ENCODE measurements around the gene GGN. TPM values are rescaled to one million over a fixed set of nuclear protein-coding genes. Genes with fewer than 3 reads are reported as not detected.

The GGN gene
- total and polyA plus RNA-seq, 2 of the 13 experiments (the other 11 are each of a cell fraction or from before 2014, with no cell fraction given) = not detected

GRCh38 chr19:38335949-38336637, 51.7 kb downstream of the GGN start (continued):
- TF ChIP-seq PATZ1 (CRISPR knock-in tag; IDR thresholded peaks at IDR 0.05) (peak; percentile 61), ZNF549 (CRISPR knock-in tag; IDR thresholded peaks at IDR 0.05) (no peak)

Other genes starting within 250 kb of the GGN start
- gene DPF1, start 163.8 kb downstream of the GGN start, total RNA-seq (2016; rRNA removed; fragmentation: Illumina TruSeq; extraction: Trizol) = 1.7 and 3.2 TPM in 2 replicates
- gene DPF1, start 163.8 kb downstream of the GGN start, polyA plus RNA-seq (2011; rRNA removed) = 1.0 and 1.3 TPM in 2 replicates
- gene PPP1R14A, start 131.7 kb downstream of the GGN start, total RNA-seq (2016; rRNA removed; fragmentation: Illumina TruSeq; extraction: Trizol) = not detected in 2 replicates
- not detected in 2 replicates for gene PPP1R14A, start 131.7 kb downstream of the GGN start, polyA plus RNA-seq (2011; rRNA removed)
- gene SPINT2, start 123.5 kb downstream of the GGN start, total RNA-seq (2016; rRNA removed; fragmentation: Illumina TruSeq; extraction: Trizol) = 0.24 and 0.31 TPM in 2 replicates
- 0.77 and 0.97 TPM in 2 replicates for gene SPINT2, start 123.5 kb downstream of the GGN start, polyA plus RNA-seq (2011; rRNA removed)
- gene C19orf33, start 83.8 kb downstream of the GGN start, total RNA-seq (2016; rRNA removed; fragmentation: Illumina TruSeq; extraction: Trizol) = 2.8 and 3.3 TPM in 2 replicates
- 2.5 and 3.2 TPM in 2 replicates for gene C19orf33, start 83.8 kb downstream of the GGN start, polyA plus RNA-seq (2011; rRNA removed)
- 22.1 and 41.4 TPM in 2 replicates for gene YIF1B, start 72.1 kb downstream of the GGN start, total RNA-seq (2016; rRNA removed; fragmentation: Illumina TruSeq; extraction: Trizol)
- 85.2 and 95.6 TPM in 2 replicates for gene YIF1B, start 72.1 kb downstream of the GGN start, polyA plus RNA-seq (2011; rRNA removed)
- not detected in 2 replicates for gene KCNK6, start 68.2 kb downstream of the GGN start, total RNA-seq (2016; rRNA removed; fragmentation: Illumina TruSeq; extraction: Trizol)
- 0.03 TPM in 2 replicates for gene KCNK6, start 68.2 kb downstream of the GGN start, polyA plus RNA-seq (2011; rRNA removed)
- gene CATSPERG, start 52.2 kb downstream of the GGN start, total RNA-seq (2016; rRNA removed; fragmentation: Illumina TruSeq; extraction: Trizol) = 0.21 and 1.0 TPM in 2 replicates
- gene CATSPERG, start 52.2 kb downstream of the GGN start, polyA plus RNA-seq (2011; rRNA removed) = 0.55 and 0.86 TPM in 2 replicates
- gene PSMD8, start 13.5 kb downstream of the GGN start, total RNA-seq (2016; rRNA removed; fragmentation: Illumina TruSeq; extraction: Trizol) = 162 and 182 TPM in 2 replicates
- 296 and 301 TPM in 2 replicates for gene PSMD8, start 13.5 kb downstream of the GGN start, polyA plus RNA-seq (2011; rRNA removed)
- 0.06 and 0.15 TPM in 2 replicates for gene SPRED3, start 663 bp upstream of the GGN start, total RNA-seq (2016; rRNA removed; fragmentation: Illumina TruSeq; extraction: Trizol)
- 0.17 and 0.54 TPM in 2 replicates for gene SPRED3, start 663 bp upstream of the GGN start, polyA plus RNA-seq (2011; rRNA removed)
- 7.4 and 10.0 TPM in 2 replicates for gene FAM98C, start 15.1 kb upstream of the GGN start, total RNA-seq (2016; rRNA removed; fragmentation: Illumina TruSeq; extraction: Trizol)
- gene FAM98C, start 15.1 kb upstream of the GGN start, polyA plus RNA-seq (2011; rRNA removed) = 11.0 and 11.5 TPM in 2 replicates
- gene RASGRP4, start 38.2 kb upstream of the GGN start, total RNA-seq (2016; rRNA removed; fragmentation: Illumina TruSeq; extraction: Trizol) = not detected in 2 replicates
- gene RASGRP4, start 38.2 kb upstream of the GGN start, polyA plus RNA-seq (2011; rRNA removed) = not detected in 2 replicates
- gene RYR1, start 45.7 kb upstream of the GGN start, total RNA-seq (2016; rRNA removed; fragmentation: Illumina TruSeq; extraction: Trizol) = not detected in 2 replicates
- gene RYR1, start 45.7 kb upstream of the GGN start, polyA plus RNA-seq (2011; rRNA removed) = 0.03 and 0.14 TPM in 2 replicates
- gene MAP4K1, start 229.9 kb upstream of the GGN start, total RNA-seq (2016; rRNA removed; fragmentation: Illumina TruSeq; extraction: Trizol) = 0.89 TPM in 1 of 2 replicates, not detected in the other
- 0.24 and 0.35 TPM in 2 replicates for gene MAP4K1, start 229.9 kb upstream of the GGN start, polyA plus RNA-seq (2011; rRNA removed)
- 258 and 351 TPM in 2 replicates for gene EIF3K, start 231.2 kb upstream of the GGN start, total RNA-seq (2016; rRNA removed; fragmentation: Illumina TruSeq; extraction: Trizol)
- 179 and 230 TPM in 2 replicates for gene EIF3K, start 231.2 kb upstream of the GGN start, polyA plus RNA-seq (2011; rRNA removed)